Measurements from ENCODE around the gene MSH5. TPM values are rescaled to one million over a fixed set of nuclear protein-coding genes. Genes with fewer than 3 reads are reported as not detected.

Gene MSH5
- total RNA-seq, 1 experiment from 2014 or later: 43.1 TPM

GRCh38 chr6:31739639-31740396, at the start of gene MSH5 (continued):
- TF ChIP-seq AFF4 (CRISPR knock-in tag; IDR thresholded peaks at IDR 0.05; ENCODE audit: borderline replicate concordance) (no peak), ZNF532 (CRISPR knock-in tag; IDR thresholded peaks at IDR 0.05; ENCODE audit: borderline replicate concordance) (no peak), CREB1 (CRISPR knock-in tag; IDR thresholded peaks at IDR 0.05) (peak; percentile 93), ZNF423 (CRISPR knock-in tag; IDR thresholded peaks at IDR 0.05) (no peak), NR1H2 (CRISPR knock-in tag; IDR thresholded peaks at IDR 0.05) (peak; percentile 84), JAZF1 (CRISPR knock-in tag; IDR thresholded peaks at IDR 0.05) (no peak), KAT7 (CRISPR knock-in tag; IDR thresholded peaks at IDR 0.05; ENCODE audit: borderline replicate concordance) (no peak), NFATC4 (CRISPR knock-in tag; IDR thresholded peaks at IDR 0.05) (no peak), PRRX2 (CRISPR knock-in tag; IDR thresholded peaks at IDR 0.05) (no peak), SMAD3 (CRISPR knock-in tag; IDR thresholded peaks at IDR 0.05; ENCODE audit: borderline replicate concordance) (peak; percentile 99), TEAD4 (CRISPR knock-in tag; IDR thresholded peaks at IDR 0.05) (peak; percentile 89), NFE2L1 (CRISPR knock-in tag; IDR thresholded peaks at IDR 0.05) (peak; percentile 99), ZNF416 (CRISPR knock-in tag; IDR thresholded peaks at IDR 0.05) (no peak), ZNF121 (CRISPR knock-in tag; IDR thresholded peaks at IDR 0.05) (no peak; the same call in 1 of the 2 replicates), NFYB (CRISPR knock-in tag; conservative IDR thresholded peaks at IDR 0.05; ENCODE audit: low read depth) (peak; percentile 87), ETV6 (CRISPR knock-in tag; IDR thresholded peaks at IDR 0.05) (peak; percentile 96), ZNF396 (CRISPR knock-in tag; IDR thresholded peaks at IDR 0.05; ENCODE audit: borderline replicate concordance) (no peak), ZNF263 (CRISPR knock-in tag; IDR thresholded peaks at IDR 0.05; ENCODE audit: low read depth) (0 out of 2 replicates have a peak, but pooled peaks have one; percentile 35)
- TF ChIP-seq, protein P1, sequence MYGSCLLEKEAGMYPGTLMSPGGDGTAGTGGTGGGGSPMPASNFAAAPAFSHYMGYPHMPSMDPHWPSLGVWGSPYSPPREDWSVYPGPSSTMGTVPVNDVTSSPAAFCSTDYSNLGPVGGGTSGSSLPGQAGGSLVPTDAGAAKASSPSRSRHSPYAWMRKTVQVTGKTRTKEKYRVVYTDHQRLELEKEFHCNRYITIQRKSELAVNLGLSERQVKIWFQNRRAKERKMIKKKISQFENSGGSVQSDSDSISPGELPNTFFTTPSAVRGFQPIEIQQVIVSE (CRISPR knock-in tag; IDR thresholded peaks at IDR 0.05; ENCODE audit: borderline replicate concordance): no peak
- TF ChIP-seq, protein P2, sequence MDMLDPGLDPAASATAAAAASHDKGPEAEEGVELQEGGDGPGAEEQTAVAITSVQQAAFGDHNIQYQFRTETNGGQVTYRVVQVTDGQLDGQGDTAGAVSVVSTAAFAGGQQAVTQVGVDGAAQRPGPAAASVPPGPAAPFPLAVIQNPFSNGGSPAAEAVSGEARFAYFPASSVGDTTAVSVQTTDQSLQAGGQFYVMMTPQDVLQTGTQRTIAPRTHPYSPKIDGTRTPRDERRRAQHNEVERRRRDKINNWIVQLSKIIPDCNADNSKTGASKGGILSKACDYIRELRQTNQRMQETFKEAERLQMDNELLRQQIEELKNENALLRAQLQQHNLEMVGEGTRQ (CRISPR knock-in tag; IDR thresholded peaks at IDR 0.05): no peak
- TF ChIP-seq, protein P3, sequence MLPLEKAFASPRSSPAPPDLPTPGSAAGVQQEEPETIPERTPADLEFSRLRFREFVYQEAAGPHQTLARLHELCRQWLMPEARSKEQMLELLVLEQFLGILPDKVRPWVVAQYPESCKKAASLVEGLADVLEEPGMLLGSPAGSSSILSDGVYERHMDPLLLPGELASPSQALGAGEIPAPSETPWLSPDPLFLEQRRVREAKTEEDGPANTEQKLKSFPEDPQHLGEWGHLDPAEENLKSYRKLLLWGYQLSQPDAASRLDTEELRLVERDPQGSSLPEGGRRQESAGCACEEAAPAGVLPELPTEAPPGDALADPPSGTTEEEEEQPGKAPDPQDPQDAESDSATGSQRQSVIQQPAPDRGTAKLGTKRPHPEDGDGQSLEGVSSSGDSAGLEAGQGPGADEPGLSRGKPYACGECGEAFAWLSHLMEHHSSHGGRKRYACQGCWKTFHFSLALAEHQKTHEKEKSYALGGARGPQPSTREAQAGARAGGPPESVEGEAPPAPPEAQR (CRISPR knock-in tag; IDR thresholded peaks at IDR 0.05): no peak
- TF ChIP-seq, protein P4, sequence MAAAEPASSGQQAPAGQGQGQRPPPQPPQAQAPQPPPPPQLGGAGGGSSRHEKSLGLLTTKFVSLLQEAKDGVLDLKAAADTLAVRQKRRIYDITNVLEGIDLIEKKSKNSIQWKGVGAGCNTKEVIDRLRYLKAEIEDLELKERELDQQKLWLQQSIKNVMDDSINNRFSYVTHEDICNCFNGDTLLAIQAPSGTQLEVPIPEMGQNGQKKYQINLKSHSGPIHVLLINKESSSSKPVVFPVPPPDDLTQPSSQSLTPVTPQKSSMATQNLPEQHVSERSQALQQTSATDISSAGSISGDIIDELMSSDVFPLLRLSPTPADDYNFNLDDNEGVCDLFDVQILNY (CRISPR knock-in tag; IDR thresholded peaks at IDR 0.05): peak; percentile 100
- TF ChIP-seq, protein P5, sequence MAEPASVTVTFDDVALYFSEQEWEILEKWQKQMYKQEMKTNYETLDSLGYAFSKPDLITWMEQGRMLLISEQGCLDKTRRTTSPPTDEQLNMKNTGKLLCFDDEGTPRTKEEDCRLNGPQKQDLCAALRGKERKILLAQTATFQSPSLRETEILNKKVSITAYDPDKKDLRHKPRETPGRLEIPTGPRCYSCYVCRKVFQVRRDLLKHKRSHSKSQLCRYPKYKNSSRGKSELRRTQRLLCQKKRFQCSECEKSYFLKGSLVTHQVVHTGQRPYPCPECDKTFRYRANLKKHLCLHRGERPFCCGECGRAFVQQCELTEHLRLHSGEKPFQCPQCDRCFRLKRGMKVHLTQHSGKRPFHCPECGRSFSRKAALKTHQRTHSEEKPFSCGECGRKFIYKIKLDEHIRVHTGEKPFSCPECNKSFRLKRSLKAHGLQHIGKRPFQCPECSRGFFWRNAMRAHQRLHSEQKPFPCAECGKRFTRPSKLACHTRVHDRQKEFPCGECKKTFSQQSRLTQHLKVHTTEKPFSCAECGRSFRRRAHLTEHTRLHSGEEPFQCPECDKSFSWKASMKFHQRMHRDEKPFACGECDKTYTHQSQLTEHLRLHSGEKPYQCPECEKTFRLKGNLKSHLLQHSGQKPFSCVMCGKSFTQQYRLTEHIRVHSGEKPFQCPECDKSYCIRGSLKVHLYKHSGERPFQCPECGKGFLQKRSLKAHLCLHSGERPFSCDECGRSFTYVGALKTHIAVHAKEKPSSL (CRISPR knock-in tag; conservative IDR thresholded peaks at IDR 0.05): no peak
- TF ChIP-seq, protein P6, sequence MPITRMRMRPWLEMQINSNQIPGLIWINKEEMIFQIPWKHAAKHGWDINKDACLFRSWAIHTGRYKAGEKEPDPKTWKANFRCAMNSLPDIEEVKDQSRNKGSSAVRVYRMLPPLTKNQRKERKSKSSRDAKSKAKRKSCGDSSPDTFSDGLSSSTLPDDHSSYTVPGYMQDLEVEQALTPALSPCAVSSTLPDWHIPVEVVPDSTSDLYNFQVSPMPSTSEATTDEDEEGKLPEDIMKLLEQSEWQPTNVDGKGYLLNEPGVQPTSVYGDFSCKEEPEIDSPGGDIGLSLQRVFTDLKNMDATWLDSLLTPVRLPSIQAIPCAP (CRISPR knock-in tag; IDR thresholded peaks at IDR 0.05): peak; percentile 88; the same call in 1 of the 2 replicates

Data from WTC11 (cell line).